ENCODE measurements around the gene NTN5. TPM values are rescaled to one million over a fixed set of nuclear protein-coding genes. Genes with fewer than 3 reads are reported as not detected.
A peak's percentile ranks its signal among the peaks of the same experiment; 100 is the strongest.

Gene NTN5
- total RNA-seq, 3 donors from 2014 or later (not counting 1 experiment from before 2014, with no cell fraction given): 1.3 to 3.4 (median 2.1) TPM

- H3K36me3 ChIP-seq (ENCODE audit: control insufficient read depth, insufficient read depth, low read length): peaks cover 39% of the 10 kb centered on the region
- Mint-ChIP-seq H3K4me1 (peaks cover 23 to 40% of the 10 kb centered on the region in 2 donors), H3K27me3 (ENCODE audit: low read depth in 2 of 2) (no peaks in the 10 kb centered on the region), H3K36me3 (no peaks in the 10 kb centered on the region), H3K9me3 (no peaks in the 10 kb centered on the region), H3K4me3 (no peak overlapping the region), H3K27ac (no peak overlapping the region)
- no peak for ATAC-seq
- intact Hi-C loops (cut with micrococcal nuclease): loop anchor here (10.0 kb wide), 2 partner anchors 244 to 364 kb away; partner anchors contain the start of genes GYS1, PPP1R15A and RUVBL2
- WGBS (ENCODE audit: insufficient coverage): 65% methylated on average over 39 of the region's 47 CpGs
- no peak for TF ChIP-seq CTCF (IDR thresholded peaks at IDR 0.05)
- DNase-seq: no peak
- H3K27ac ChIP-seq (ENCODE audit: low read length): no peak overlapping the region
- H3K9me3 ChIP-seq (ENCODE audit: control insufficient read depth, insufficient read depth, low read length): no peaks in the 10 kb centered on the region
- peaks cover 86% of the 10 kb centered on the region for H3K4me1 ChIP-seq (ENCODE audit: control insufficient read depth, insufficient read depth, low read length)
- H3K27me3 ChIP-seq (ENCODE audit: control insufficient read depth, insufficient read depth, low read length): no peaks in the 10 kb centered on the region
- no peak overlapping the region for H3K4me3 ChIP-seq (ENCODE audit: low read length)
Observed at GRCh38 chr19:48630296-48631063, 42.3 kb downstream of the NTN5 start.

GRCh38 chr19:48629599-48630295 is 43.1 kb downstream of the NTN5 start:
- Histone ChIP-seq H3K36me3 (ENCODE audit: control insufficient read depth, insufficient read depth, low read length) (peaks cover 39% of the 10 kb centered on the region), H3K27ac (ENCODE audit: low read length) (no peak overlapping the region), H3K4me3 (ENCODE audit: low read length) (no peak overlapping the region), H3K27me3 (ENCODE audit: control insufficient read depth, insufficient read depth, low read length) (no peaks in the 10 kb centered on the region), H3K9me3 (ENCODE audit: control insufficient read depth, insufficient read depth, low read length) (no peaks in the 10 kb centered on the region), H3K4me1 (ENCODE audit: control insufficient read depth, insufficient read depth, low read length) (peaks cover 82% of the 10 kb centered on the region)
- H3K9me3 Mint-ChIP-seq: no peaks in the 10 kb centered on the region
- no peaks in the 10 kb centered on the region for H3K27me3 Mint-ChIP-seq (ENCODE audit: low read depth in 2 of 2)
- ATAC-seq: no peak
- peaks cover 25 to 42% of the 10 kb centered on the region in 2 donors for H3K4me1 Mint-ChIP-seq
- no peak overlapping the region for H3K27ac Mint-ChIP-seq
- no peak overlapping the region for H3K4me3 Mint-ChIP-seq
- peak in 1 of 2 donors; percentile 41 for DNase-seq
- intact Hi-C loops (cut with micrococcal nuclease): loop anchor here (10.0 kb wide), 2 partner anchors 245 to 365 kb away; partner anchors contain the start of genes GYS1, PPP1R15A and RUVBL2
- H3K36me3 Mint-ChIP-seq: no peaks in the 10 kb centered on the region
- WGBS (ENCODE audit: insufficient coverage): 91% methylated on average over 48 of the region's 48 CpGs
- TF ChIP-seq CTCF (IDR thresholded peaks at IDR 0.05): no peak

GRCh38 chr19:48629297-48629598 is 43.6 kb downstream of the NTN5 start:
- no peaks in the 10 kb centered on the region for H3K9me3 ChIP-seq (ENCODE audit: control insufficient read depth, insufficient read depth, low read length)
- Mint-ChIP-seq H3K4me1 (peaks cover 20 to 42% of the 10 kb centered on the region in 2 donors), H3K9me3 (no peaks in the 10 kb centered on the region), H3K4me3 (no peak overlapping the region), H3K36me3 (no peaks in the 10 kb centered on the region), H3K27me3 (ENCODE audit: low read depth in 2 of 2) (no peaks in the 10 kb centered on the region), H3K27ac (peak overlapping the region in 1 of 2 donors; percentile 66)
- H3K27ac ChIP-seq (ENCODE audit: low read length): no peak overlapping the region
- 98% methylated on average over 22 of the region's 22 CpGs for WGBS (ENCODE audit: insufficient coverage)
- peak in 1 of 2 donors; percentile 13 for DNase-seq
- intact Hi-C loops (cut with micrococcal nuclease): no loop called here
- peaks cover 82% of the 10 kb centered on the region for H3K4me1 ChIP-seq (ENCODE audit: control insufficient read depth, insufficient read depth, low read length)
- ATAC-seq: no peak
- H3K36me3 ChIP-seq (ENCODE audit: control insufficient read depth, insufficient read depth, low read length): peaks cover 39% of the 10 kb centered on the region
- H3K27me3 ChIP-seq (ENCODE audit: control insufficient read depth, insufficient read depth, low read length): no peaks in the 10 kb centered on the region
- no peak overlapping the region for H3K4me3 ChIP-seq (ENCODE audit: low read length)
- TF ChIP-seq CTCF (IDR thresholded peaks at IDR 0.05): no peak
